Activated CD8-positive, alpha-beta memory T cell treated with anti-CD3 and anti-CD28 coated beads for 4 hours (primary cell): ENCODE results near the gene SLC25A33.
"Not testable (repeated sequence)": the region's sequence is repeated elsewhere in the genome, so short reads cannot be mapped to it uniquely, and the experiment has no call there.

ENCODE experiments used
- DNase-seq, 2 donors: peaks; one replicate each; pipeline ENCODE4 v3.0.0-alpha.2; 2020; ENCODE audit warnings: low read depth in 2 of 2

Gene SLC25A33

GRCh38 chr1:9539829-9540550 is 725 bp downstream of the SLC25A33 start:
- DNase-seq, result peak; percentile 13 to 28

- DNase-seq, result no peak
Measured at GRCh38 chr1:9542430-9542829, 3.2 kb downstream of the SLC25A33 start.

DNA sequence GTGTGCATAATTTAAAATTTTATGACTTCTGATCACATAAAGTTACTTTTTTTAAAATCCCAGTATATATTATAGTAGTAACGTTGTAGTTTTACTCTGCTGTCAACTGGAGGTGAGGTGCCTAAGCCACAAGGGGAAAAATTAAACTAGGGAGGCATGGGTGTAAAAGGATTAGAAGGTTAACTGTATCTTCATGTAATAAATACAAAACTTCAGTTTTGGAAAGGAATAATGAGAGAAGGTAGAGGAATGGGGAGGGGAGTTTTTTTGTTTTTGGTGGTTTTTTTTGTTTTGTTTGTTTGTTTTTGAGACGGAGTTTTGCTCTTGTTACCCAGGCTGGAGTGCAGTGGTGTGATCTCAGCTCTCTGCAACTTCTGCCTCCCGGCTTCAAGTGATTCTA is 5.7 kb downstream of the SLC25A33 start:
- no peak for DNase-seq

DNA sequence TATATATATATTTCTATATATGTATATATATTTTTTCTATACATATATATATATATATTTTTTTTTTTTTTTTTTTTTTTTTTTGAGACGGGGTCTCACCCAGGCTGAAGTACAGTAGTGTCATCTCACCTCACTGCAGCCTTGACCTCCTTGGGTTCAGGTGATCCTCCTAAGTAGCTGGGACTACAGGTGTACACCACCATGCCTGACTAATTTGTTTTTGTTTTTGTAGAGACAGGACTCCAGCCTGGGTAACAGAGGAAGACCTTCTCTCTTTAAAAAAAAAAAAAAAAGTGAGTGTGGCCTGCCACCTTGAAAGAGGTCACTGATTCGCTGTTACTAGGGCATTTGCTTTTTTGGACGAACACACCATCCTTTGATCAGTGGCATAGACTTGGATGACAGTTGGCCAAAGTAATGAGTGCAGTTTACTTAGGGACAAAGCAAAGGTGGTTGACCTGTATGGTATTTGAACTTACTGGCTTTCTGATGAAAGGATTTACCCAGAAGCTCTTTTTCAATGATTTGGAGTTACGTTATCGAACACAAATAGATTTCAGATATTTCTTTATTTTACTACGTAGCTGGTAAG is 10.8 kb downstream of the SLC25A33 start:
- no peak for DNase-seq

GRCh38 chr1:9551984-9552383 is 12.7 kb downstream of the SLC25A33 start:
- no peak for DNase-seq

- no peak for DNase-seq
Measured at GRCh38 chr1:9553736-9554144, 14.5 kb downstream of the SLC25A33 start.

DNA sequence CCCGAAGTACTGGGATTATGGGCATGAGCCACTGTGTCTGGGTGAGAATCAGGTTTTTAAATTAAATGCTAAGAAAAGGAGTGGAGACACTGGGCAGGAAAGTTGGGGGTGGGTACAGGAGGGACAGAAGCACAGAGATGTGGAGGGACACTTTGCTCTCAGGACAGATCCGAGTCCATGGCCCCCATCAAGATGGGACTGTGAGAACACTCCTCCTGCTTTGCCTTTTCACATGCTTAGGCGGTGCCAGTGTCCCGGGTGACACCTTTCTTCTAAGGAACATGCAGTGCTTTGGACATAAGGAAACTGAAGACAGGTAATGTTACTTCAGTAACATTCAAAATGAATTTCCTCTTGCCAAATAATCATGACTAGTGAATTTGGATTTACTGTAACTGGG is 16.7 kb downstream of the SLC25A33 start:
- DNase-seq, result no peak

GRCh38 chr1:9557624-9558023 is 18.4 kb downstream of the SLC25A33 start:
- no peak for DNase-seq

- DNase-seq, result no peak
Measured at GRCh38 chr1:9558271-9558945, 19.1 kb downstream of the SLC25A33 start.

GRCh38 chr1:9558946-9559545 is 19.8 kb downstream of the SLC25A33 start:
- DNase-seq, result no peak

GRCh38 chr1:9559673-9560072 is 20.4 kb downstream of the SLC25A33 start:
- no peak for DNase-seq

- not testable (repeated sequence) for DNase-seq
Measured at GRCh38 chr1:9560090-9560489, 20.8 kb downstream of the SLC25A33 start.

- DNase-seq, result no peak
Measured at GRCh38 chr1:9561429-9561828, 22.2 kb downstream of the SLC25A33 start.

DNA sequence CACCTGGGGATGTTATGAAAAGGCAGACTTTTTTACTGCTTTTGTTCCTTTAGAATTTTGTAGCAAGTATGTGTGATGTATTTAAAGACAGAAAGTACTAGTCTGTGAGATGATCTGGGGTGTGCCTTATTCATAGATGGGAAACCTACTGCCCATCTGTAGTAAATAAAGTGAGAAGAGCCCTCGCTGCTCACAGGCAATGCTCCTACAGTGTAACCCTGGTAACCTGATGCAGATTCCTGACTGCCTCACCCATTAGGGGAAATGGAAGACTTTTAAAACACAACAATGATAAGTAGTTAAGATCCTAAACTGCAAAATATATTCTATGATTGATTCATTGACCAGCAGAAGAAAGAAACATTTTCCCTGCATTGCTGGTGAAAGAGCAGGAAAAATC is 30.0 kb downstream of the SLC25A33 start:
- DNase-seq, result no peak

DNA sequence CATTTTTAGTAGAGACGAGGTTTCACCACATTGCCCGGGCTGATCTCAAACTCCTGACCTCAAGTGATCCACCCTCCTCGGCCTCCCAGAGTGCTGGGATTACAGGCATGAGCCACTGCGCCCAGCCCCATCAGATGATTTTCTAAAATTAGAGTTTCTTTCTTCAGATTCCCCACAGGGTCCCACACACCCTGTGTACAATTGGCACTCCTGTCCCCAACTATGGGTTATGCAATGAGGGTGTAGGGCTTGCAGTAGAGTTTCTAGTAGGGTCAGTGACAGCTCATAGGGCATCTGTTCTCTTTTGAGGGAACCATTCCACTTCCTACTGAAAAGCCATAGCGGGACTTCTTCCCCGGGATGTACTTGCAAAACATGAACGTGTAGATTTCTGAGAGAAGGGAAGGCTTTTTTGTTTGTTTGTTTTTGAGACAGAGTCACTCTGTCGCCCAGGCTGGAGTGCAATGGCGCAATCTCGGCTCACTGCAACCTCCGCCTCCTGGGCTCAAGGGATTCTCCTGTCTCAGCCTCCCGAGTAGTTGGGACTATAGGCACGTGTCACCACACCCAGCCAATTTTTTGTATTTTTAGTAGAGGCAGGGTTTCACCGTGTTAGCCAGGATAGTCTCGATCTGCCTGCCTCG is 31.7 kb downstream of the SLC25A33 start:
- DNase-seq, result not testable (repeated sequence)

- no peak for DNase-seq
Measured at GRCh38 chr1:9573723-9574122, 34.5 kb downstream of the SLC25A33 start.

DNA sequence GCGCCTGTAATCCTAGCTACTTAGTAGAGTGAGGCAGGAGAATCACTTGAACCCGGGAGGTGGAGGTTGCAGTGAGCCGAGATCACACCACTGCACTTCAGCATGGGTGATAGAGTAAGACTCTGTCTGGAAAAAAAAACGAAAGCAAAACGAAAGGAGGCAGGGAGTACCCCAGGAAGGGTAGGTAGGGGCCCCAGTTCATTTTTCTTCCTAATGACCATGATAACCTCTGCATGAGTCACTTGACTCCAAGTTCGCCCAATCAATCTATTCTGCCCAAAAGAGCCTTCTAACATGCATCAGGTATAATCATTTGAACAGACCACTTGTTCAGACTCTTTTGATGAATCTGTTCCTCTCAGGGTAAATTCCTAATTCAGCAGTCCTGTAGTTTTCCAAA is 36.2 kb downstream of the SLC25A33 start:
- no peak for DNase-seq

DNA sequence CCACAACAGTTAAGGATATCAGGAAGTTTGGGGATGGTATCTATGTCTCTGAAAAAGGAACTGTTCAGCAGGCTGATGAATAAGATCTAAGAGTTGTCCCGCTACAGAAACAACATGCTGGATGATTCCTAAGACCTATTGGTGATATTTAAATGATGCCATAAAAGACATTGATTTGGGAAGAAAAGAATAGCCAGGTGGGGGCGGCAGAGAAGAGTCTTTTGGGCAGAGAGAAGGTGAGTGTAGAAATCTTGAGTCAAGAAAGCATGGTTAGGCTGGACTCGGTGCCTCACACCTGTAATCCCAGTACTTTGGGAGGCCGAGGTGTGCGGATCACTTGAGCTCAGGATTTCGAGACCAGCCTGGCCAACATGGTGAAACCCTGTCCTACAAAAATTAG is 37.6 kb downstream of the SLC25A33 start:
- DNase-seq, result no peak

DNA sequence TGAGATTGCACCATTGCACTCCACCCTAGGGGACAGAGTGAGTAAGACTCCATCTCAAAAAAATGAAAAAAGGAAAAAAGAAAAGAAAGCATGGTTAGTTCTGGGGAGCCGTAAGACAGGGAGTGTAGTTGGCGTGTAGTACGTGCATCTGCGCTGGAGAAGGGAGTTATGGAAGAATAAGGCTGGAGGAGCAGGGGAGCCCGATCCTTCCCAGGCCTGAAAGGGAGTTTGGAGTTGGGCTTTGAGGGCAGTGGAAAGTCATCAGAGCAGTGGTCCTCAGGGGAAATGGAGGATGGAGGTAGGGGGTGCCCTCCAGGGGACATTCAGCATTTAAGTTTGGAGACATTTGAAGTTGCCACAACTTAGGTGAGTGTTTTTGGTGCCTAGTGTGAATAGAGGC is 38.2 kb downstream of the SLC25A33 start:
- DNase-seq, result no peak

- no peak for DNase-seq
Measured at GRCh38 chr1:9580942-9581341, 41.7 kb downstream of the SLC25A33 start.

GRCh38 chr1:9586147-9586766 is 47.0 kb downstream of the SLC25A33 start:
- DNase-seq, result no peak
